PC-9 (cell line): Measurements from ENCODE around the gene TRPM1.

Experiments
- CTCF ChIP-seq: fragments of 200-600 bp; sonication (generic); conservative IDR thresholded peaks from 2 replicates; pipeline ENCODE4 v1.6.1; 2017; ENCODE audit warnings: mixed run types, antibody characterized with exemption, mild to moderate bottlenecking, moderate library complexity
- EZH2 ChIP-seq: fragments of 200-600 bp; sonication (generic); IDR thresholded peaks from 2 replicates; pipeline ENCODE4 v1.8.0; 2017; ENCODE audit warnings: antibody characterized with exemption, low read depth

- no peak for TF ChIP-seq CTCF
- TF ChIP-seq EZH2: no peak
These were observed 75.5 kb downstream of the TRPM1 start for GRCh38 chr15:31025996-31026395.
